MCF 10A (cell line): ENCODE results near the gene SPARCL1. TPM values are rescaled to one million over a fixed set of nuclear protein-coding genes. Genes with fewer than 3 reads are reported as not detected.
A peak's percentile ranks its signal among the peaks of the same experiment; 100 is the strongest.

Experiments
- BruUV-seq: library from RNA; stranded (reverse); fragments of 400-500 nt; replicated peaks from 2 replicates; lab custom pipeline; 2021; lab: Mats Ljungman, UMichigan
- CTCF ChIA-PET: fragments of 300-600 bp; sonication (Branson Sonifier 250); formaldehyde crosslinking; extraction: SDS; loops from one replicate; lab custom pipeline; 2021; ENCODE audit warnings: antibody characterized with exemption, inconsistent platforms; lab: Yijun Ruan, JAX
- POLR2A ChIA-PET: fragments of 300-600, 350-650 bp; sonication (Branson Sonifier 250); formaldehyde crosslinking; extraction: SDS; loops from one replicate; lab custom pipeline; 2020; ENCODE audit warnings: antibody characterized with exemption, inconsistent platforms; lab: Yijun Ruan, JAX
- DNase-seq: peaks from one replicate; pipeline ENCODE4 v3.0.0-alpha.2; 2018; ENCODE audit not compliant: unreplicated experiment
- H3K27ac Mint-ChIP-seq: one replicate; pipeline ENCODE4 v1.8.0; 2022; ENCODE audit warnings: mild to moderate bottlenecking, low read depth, mixed read lengths; ENCODE audit not compliant: unreplicated experiment
- H3K27me3 Mint-ChIP-seq: one replicate; pipeline ENCODE4 v1.8.0; 2022; ENCODE audit warnings: mixed read lengths; ENCODE audit not compliant: insufficient read depth, unreplicated experiment
- H3K36me3 Mint-ChIP-seq: one replicate; pipeline ENCODE4 v1.8.0; 2022; ENCODE audit warnings: mild to moderate bottlenecking, moderate library complexity, mixed read lengths; ENCODE audit not compliant: insufficient read depth, unreplicated experiment
- H3K4me1 Mint-ChIP-seq: one replicate; pipeline ENCODE4 v1.8.0; 2022; ENCODE audit warnings: mixed read lengths; ENCODE audit not compliant: insufficient read depth, unreplicated experiment
- H3K4me3 Mint-ChIP-seq: one replicate; pipeline ENCODE4 v1.8.0; 2022; ENCODE audit warnings: mild to moderate bottlenecking, moderate library complexity, mixed read lengths; ENCODE audit not compliant: unreplicated experiment
- H3K9me3 Mint-ChIP-seq: one replicate; pipeline ENCODE4 v1.8.0; 2022; ENCODE audit warnings: mixed read lengths; ENCODE audit not compliant: unreplicated experiment
- CTCF ChIP-seq: fragments of 200-600 bp; IDR thresholded peaks from one replicate; pipeline ENCODE4 v1.8.0; 2022; ENCODE audit warnings: antibody characterized with exemption, mild to moderate bottlenecking; ENCODE audit not compliant: unreplicated experiment
- intact Hi-C: fragments of 100-400 bp; cut with micrococcal nuclease; formaldehyde crosslinking; loops from 2 replicates; pipeline ENCODE4 v1.14.1; 2022
- total RNA-seq: library from RNA; stranded (reverse); gene quantifications from 2 replicates; pipeline ENCODE4 v1.2.3, GENCODE V29; 2022

SPARCL1 gene
- total RNA-seq, 1 experiment from 2014 or later: not detected

- Mint-ChIP-seq H3K27me3 (no peaks in the 10 kb centered on the region), H3K4me1 (peaks cover 19% of the 10 kb centered on the region), H3K4me3 (no peak overlapping the region), H3K9me3 (no peaks in the 10 kb centered on the region), H3K36me3 (no peaks in the 10 kb centered on the region), H3K27ac (no peak overlapping the region)
- ChIA-PET CTCF (no interaction called here), POLR2A (no interaction called here)
- intact Hi-C loops: no loop called here
- DNase-seq: no peak
- no TSS peak for BruUV-seq
- no peak for TF ChIP-seq CTCF
Measured at GRCh38 chr4:87524456-87524855, 4.7 kb downstream of the SPARCL1 start.

GRCh38 chr4:87523307-87523706, 5.9 kb downstream of the SPARCL1 start:
- Mint-ChIP-seq H3K4me3 (no peak overlapping the region), H3K4me1 (peaks cover 19% of the 10 kb centered on the region), H3K27ac (no peak overlapping the region), H3K9me3 (no peaks in the 10 kb centered on the region), H3K27me3 (no peaks in the 10 kb centered on the region), H3K36me3 (no peaks in the 10 kb centered on the region)
- DNase-seq: no peak
- TF ChIP-seq CTCF: no peak
- ChIA-PET POLR2A (no interaction called here), CTCF (no interaction called here)
- no TSS peak for BruUV-seq
- intact Hi-C loops: no loop called here

- POLR2A ChIA-PET: interaction anchor here (1.0 to 1.8 kb wide), 4 partner anchors 9 to 51 kb away, joined by 3 to 7 read pairs (median 3); no protein-coding TSS in a partner anchor
- BruUV-seq: no TSS peak
- no peaks in the 10 kb centered on the region for H3K36me3 Mint-ChIP-seq
Measured at GRCh38 chr4:87521757-87522374, 7.3 kb downstream of the SPARCL1 start.

GRCh38 chr4:87521319-87521718, 7.9 kb downstream of the SPARCL1 start:
- no peak overlapping the region for H3K4me3 Mint-ChIP-seq
- DNase-seq: no peak
- intact Hi-C loops: no loop called here
- H3K27ac Mint-ChIP-seq: no peak overlapping the region
- TF ChIP-seq CTCF: no peak
- no TSS peak for BruUV-seq
- ChIA-PET CTCF (interaction anchor here (0.7 kb wide), 1 partner anchor 139 kb away, joined by 3 read pairs; no protein-coding TSS in a partner anchor), POLR2A (interaction anchor here (1.0 to 1.8 kb wide), 4 partner anchors 10 to 50 kb away, joined by 3 to 7 read pairs (median 3); no protein-coding TSS in a partner anchor)
- no peaks in the 10 kb centered on the region for H3K27me3 Mint-ChIP-seq
- peaks cover 19% of the 10 kb centered on the region for H3K4me1 Mint-ChIP-seq
- no peaks in the 10 kb centered on the region for H3K36me3 Mint-ChIP-seq
- no peaks in the 10 kb centered on the region for H3K9me3 Mint-ChIP-seq

More at GRCh38 chr4:87521757-87522374, 7.3 kb downstream of the SPARCL1 start:
- CTCF ChIA-PET: interaction anchor here (0.5 to 0.7 kb wide), 2 partner anchors 138 to 142 kb away, joined by 3 read pairs; no protein-coding TSS in a partner anchor
- intact Hi-C loops: no loop called here
- peak; percentile 62 for DNase-seq
- Mint-ChIP-seq H3K27me3 (no peaks in the 10 kb centered on the region), H3K4me1 (peaks cover 19% of the 10 kb centered on the region), H3K9me3 (no peaks in the 10 kb centered on the region), H3K4me3 (no peak overlapping the region), H3K27ac (peak overlapping the region; percentile 70)
- no peak for TF ChIP-seq CTCF
